IPS-NIHi7 (cell line): Measurements from ENCODE around the gene ELP6.
"Not testable (repeated sequence)": the region's sequence is repeated elsewhere in the genome, so short reads cannot be mapped to it uniquely, and the experiment has no call there.

Experiments used
- DNase-seq: peaks from one replicate; pipeline ENCODE4 v3.0.0; 2012; ENCODE audit warnings: mixed read lengths; ENCODE audit errors: extremely low spot score

Gene ELP6

GRCh38 chr3:47464588-47464987 lies 48.9 kb downstream of the ELP6 start:
- no peak for DNase-seq

GRCh38 chr3:47459534-47460085 lies 53.9 kb downstream of the ELP6 start:
- not testable (repeated sequence) for DNase-seq

- no peak for DNase-seq
Measured at GRCh38 chr3:47456984-47457383, 56.5 kb downstream of the ELP6 start.

DNA sequence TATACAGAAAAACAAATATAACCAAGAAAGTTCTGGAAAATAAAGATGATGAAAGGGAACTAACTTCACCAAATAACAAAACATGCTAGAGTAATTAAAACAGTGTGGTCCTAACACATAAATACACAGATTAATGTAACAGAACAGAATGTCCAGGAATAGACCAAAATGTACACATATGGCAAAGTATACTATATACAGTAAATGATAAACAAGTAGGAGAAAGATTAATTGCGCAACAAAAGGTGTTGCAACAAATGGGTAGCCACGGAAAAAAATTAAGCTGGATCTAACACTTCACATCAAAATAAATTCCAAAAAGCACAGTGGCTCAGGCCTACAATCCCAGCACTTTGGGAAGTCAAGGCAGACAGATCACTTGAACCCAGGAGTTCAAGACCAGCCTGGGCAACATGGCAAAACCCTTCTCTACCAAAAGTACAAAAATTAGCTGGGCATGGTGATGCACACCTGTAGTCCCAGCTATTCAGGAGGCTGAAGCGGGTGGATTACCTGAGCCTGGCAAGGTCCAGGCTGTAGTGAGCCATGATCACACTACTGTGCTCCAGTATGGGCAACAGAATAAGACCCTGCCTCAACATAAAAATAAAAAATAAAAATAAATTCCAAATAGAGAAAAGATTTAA lies 57.6 kb downstream of the ELP6 start:
- DNase-seq, result no peak

- DNase-seq, result no peak
Measured at GRCh38 chr3:47452453-47453215, 60.9 kb downstream of the ELP6 start.
